NB4 (cell line): ENCODE data around the gene TENT5A.

Source experiments
- DNase-seq: peaks from one replicate; pipeline ENCODE4 v3.0.0; 2010; ENCODE audit warnings: low read depth
- H3K4me3 ChIP-seq: one replicate; pipeline ENCODE4 v1.5.1; 2011; ENCODE audit warnings: mild to moderate bottlenecking, low read depth, low read length, moderate library complexity
- MYC ChIP-seq: IDR thresholded peaks from 2 replicates; pipeline ENCODE4 v1.6.1; 2011; ENCODE audit warnings: low read depth, low read length
- POLR2A ChIP-seq: IDR thresholded peaks from 2 replicates; pipeline ENCODE4 v1.6.1; 2011; ENCODE audit warnings: mild to moderate bottlenecking; ENCODE audit not compliant: insufficient read length; ENCODE audit errors: extremely low read depth
- TF ChIP-seq, protein P1 (sequence below): IDR thresholded peaks from 2 replicates; pipeline ENCODE4 v1.6.1; 2011; ENCODE audit warnings: low read depth, low read length
- TF ChIP-seq, protein P2 (sequence below): IDR thresholded peaks from one replicate; pipeline ENCODE4 v1.5.1; 2012; ENCODE audit warnings: low read depth, low read length

Gene TENT5A

DNA sequence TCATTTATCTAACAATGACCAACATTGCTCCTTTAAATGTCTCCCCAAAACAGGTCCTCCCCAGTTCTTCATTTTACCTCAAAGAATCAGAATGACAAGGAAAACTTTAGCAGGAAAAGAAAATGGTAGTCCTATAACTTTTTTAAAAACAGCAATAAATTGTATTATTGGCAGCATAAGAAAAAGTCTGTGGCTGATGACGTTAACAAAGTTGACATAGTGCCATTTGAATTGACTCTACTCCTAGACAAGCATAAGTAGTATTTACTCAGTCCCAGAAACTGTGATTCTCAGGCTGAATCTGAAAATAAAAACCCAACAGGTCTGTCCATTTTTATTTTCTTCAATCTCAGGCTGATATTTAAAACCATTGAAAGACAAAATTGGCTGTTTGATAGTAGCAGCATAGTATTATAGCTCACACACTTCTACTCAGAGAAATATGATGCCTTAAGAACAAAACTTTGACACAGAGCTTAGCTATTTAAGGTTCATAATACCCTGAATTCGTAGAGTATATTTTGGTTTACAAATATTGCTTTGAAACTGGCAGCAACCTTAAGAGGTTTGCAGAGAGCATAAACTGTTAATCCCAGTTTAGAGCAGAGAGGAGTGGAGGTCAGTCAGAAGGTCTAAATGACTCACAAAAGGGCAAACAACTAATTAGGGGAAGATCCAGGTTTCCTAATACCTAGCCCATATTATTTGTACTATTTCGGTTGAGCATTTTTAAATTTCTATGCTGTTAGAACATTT lies 35.0 kb upstream of the TENT5A start:
- no peak overlapping the region for H3K4me3 ChIP-seq
- no peak for DNase-seq
- TF ChIP-seq, protein P1, sequence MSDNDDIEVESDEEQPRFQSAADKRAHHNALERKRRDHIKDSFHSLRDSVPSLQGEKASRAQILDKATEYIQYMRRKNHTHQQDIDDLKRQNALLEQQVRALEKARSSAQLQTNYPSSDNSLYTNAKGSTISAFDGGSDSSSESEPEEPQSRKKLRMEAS = no peak
- TF ChIP-seq MYC = no peak
- TF ChIP-seq, protein P2, sequence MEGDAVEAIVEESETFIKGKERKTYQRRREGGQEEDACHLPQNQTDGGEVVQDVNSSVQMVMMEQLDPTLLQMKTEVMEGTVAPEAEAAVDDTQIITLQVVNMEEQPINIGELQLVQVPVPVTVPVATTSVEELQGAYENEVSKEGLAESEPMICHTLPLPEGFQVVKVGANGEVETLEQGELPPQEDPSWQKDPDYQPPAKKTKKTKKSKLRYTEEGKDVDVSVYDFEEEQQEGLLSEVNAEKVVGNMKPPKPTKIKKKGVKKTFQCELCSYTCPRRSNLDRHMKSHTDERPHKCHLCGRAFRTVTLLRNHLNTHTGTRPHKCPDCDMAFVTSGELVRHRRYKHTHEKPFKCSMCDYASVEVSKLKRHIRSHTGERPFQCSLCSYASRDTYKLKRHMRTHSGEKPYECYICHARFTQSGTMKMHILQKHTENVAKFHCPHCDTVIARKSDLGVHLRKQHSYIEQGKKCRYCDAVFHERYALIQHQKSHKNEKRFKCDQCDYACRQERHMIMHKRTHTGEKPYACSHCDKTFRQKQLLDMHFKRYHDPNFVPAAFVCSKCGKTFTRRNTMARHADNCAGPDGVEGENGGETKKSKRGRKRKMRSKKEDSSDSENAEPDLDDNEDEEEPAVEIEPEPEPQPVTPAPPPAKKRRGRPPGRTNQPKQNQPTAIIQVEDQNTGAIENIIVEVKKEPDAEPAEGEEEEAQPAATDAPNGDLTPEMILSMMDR = no peak
- no peak for TF ChIP-seq POLR2A

DNA sequence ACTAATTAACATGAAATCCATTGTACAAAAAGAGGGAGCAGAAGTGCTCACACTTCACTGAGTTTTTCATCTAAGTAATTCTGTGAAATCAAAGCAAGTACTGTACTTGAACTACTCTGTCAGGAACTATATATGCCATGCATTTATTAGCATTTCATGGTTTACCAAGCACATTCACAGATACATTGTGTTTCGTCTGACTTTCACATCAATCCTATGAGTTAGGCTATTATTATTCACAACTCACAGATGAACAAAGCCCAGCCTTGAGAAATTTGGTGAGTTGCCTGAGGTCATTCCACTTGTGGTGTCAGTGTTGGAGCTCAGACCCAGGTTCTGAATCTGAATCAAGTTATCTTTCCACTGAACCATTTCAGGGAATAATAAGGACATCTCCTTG lies 33.7 kb upstream of the TENT5A start:
- no peak overlapping the region for H3K4me3 ChIP-seq
- TF ChIP-seq, protein P1 = no peak
- TF ChIP-seq, protein P2 = no peak
- TF ChIP-seq MYC (no peak), POLR2A (no peak)
- DNase-seq = no peak

DNA sequence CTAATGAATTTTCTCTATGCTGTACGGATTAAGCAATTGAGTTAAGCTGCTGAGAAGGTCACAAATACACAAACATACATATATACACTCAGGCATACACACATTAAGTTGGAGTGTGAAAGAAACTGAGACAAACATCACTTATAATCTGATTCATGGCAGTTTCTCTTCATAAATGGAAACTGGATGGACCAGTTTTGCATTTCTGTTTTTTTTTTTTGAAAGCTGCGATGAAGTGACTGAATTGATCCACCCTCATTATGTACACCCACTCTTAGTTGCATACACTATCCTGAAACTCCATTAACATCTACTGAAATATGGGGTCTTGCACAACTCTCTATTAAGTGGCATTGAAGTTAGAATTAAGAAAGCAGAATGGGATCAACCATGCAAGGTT lies 32.9 kb upstream of the TENT5A start:
- DNase-seq = no peak
- TF ChIP-seq, protein P2 = no peak
- no peak for TF ChIP-seq POLR2A
- TF ChIP-seq MYC = no peak
- TF ChIP-seq, protein P1 = no peak
- no peak overlapping the region for H3K4me3 ChIP-seq

DNA sequence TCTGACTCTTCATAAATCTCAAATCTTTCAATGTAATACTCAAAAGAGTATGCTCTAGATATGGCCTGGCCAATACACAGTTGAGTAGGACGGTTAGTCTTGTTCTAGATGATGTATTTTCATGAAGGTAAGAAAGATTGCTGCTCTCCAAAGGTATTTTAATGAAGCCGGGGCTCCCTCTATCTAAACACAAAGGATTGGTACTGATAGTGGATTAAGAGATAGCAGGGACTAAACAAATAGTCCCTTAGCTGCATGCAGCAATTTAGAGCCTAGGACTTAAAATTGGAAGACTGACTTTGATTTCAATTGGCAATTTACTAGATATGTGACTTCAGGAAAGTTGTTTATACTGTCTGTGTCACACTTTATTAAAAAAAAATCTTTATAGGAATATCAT lies 31.4 kb upstream of the TENT5A start:
- TF ChIP-seq MYC (no peak), POLR2A (no peak)
- TF ChIP-seq, protein P2 = no peak
- TF ChIP-seq, protein P1 = no peak

DNA sequence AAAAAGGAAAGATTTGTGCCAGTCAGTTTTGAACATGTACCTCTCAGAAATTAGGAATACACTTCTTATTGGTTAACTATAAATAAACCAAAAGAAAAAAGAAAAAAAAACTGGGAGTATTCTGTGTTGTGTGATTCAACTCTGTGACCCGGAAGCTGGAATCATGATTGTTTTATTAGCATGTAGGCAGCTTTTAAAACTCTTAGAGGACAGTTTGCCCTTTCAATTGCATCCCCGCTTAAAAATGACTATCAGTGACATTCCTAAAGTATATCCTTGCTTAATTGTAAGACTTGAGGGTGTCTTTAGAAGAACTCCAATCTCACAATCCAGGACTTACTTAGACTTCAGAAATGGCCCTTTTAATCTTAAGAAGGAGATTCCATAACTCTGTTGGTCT lies 29.1 kb upstream of the TENT5A start:
- no peak for TF ChIP-seq POLR2A
- TF ChIP-seq, protein P1 = no peak
- TF ChIP-seq MYC = no peak
- TF ChIP-seq, protein P2 = no peak
- DNase-seq = no peak
- H3K4me3 ChIP-seq = no peak overlapping the region

More for the DNA sequence above, 31.4 kb upstream of the TENT5A start:
- no peak for DNase-seq
- H3K4me3 ChIP-seq = no peak overlapping the region
